Measurements from ENCODE around the gene PIK3R4.

Gene PIK3R4

DNA sequence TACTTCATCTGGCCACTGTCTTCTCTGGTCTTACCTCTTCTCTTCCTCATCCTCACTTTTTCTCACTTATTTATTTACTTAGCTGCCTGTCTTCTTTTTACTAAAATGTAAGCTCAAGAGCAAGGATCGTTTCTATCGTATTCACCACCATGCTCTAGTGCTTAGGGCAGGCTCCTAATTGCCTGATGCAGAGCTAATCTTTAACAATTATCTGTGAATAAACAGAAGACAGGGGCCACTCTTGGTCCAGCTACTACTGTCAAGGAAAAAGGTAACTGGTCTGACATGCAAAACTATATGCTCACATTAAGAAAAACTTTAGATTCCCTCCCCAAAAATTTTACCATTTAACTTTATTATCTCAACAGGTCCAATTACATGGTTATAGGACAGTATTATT is 17.5 kb downstream of the PIK3R4 start:
- no peak overlapping the region for H3K9ac ChIP-seq (ENCODE audit: low read depth, low read length)
- H3K36me3 ChIP-seq (ENCODE audit: insufficient read depth, low read length), result no peaks in the 10 kb centered on the region; the same call in 1 of the 2 replicates
- no peaks in the 10 kb centered on the region for H3K4me1 ChIP-seq (ENCODE audit: insufficient read depth, low read length)

DNA sequence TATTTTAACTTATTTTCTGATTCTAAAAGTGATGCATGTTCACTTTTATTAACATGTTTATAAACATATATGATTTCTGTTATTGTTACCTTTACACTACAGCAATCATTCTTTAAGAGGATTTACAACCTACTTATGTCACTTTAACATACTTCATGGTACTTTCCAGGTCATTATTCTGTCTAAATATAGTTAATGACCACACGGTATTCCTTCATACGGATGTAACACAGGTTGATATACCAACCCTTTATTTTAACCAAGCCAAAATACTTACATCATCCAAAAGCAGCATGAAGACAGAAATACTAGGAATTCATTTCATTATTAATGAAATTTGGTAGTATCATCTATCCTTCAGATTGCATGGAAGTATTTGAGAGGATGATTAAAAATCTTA is 18.6 kb downstream of the PIK3R4 start:
- H3K4me1 ChIP-seq (ENCODE audit: insufficient read depth, low read length), result no peaks in the 10 kb centered on the region
- no peaks in the 10 kb centered on the region for H3K36me3 ChIP-seq (ENCODE audit: insufficient read depth, low read length)
- no peaks in the 10 kb centered on the region for H3K9me3 ChIP-seq (ENCODE audit: control insufficient read depth, insufficient read depth, low read length)
- no peak overlapping the region for H3K9ac ChIP-seq (ENCODE audit: low read depth, low read length)

More for the DNA sequence above, 17.5 kb downstream of the PIK3R4 start:
- H3K9me3 ChIP-seq (ENCODE audit: control insufficient read depth, insufficient read depth, low read length), result no peaks in the 10 kb centered on the region

- Histone ChIP-seq H3K36me3 (ENCODE audit: insufficient read depth, low read length) (no peaks in the 10 kb centered on the region), H3K9me3 (ENCODE audit: control insufficient read depth, insufficient read depth, low read length) (no peaks in the 10 kb centered on the region), H3K4me1 (ENCODE audit: insufficient read depth, low read length) (no peaks in the 10 kb centered on the region), H3K9ac (ENCODE audit: low read depth, low read length) (no peak overlapping the region)
Measured at GRCh38 chr3:130725746-130726145, 20.9 kb downstream of the PIK3R4 start.

DNA sequence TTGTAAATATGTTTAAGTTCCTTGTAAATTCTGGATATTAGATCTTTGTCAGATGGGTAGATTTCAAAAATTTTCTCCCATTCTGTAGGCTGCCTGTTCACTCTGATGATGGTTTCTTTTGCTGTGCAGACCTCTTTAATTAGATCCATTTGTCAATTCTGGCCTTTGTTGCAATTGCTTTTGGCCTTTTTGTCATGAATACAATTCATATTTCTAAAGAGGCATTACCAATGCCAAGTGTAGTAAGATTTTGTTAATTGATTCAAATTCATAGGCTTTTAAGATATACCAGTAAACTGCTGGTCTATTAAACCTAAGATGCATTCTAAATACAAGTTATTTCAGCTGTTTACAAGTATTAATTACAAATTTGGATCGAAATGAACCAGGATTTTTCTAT is 31.0 kb downstream of the PIK3R4 start:
- Histone ChIP-seq H3K9me3 (ENCODE audit: control insufficient read depth, insufficient read depth, low read length) (no peaks in the 10 kb centered on the region), H3K9ac (ENCODE audit: low read depth, low read length) (no peak overlapping the region), H3K4me1 (ENCODE audit: insufficient read depth, low read length) (no peaks in the 10 kb centered on the region), H3K36me3 (ENCODE audit: insufficient read depth, low read length) (peaks cover 5% of the 10 kb centered on the region; the same call in 1 of the 2 replicates)

- no peak overlapping the region for H3K9ac ChIP-seq (ENCODE audit: low read depth, low read length)
- peaks cover 2% of the 10 kb centered on the region; the same call in 1 of the 2 replicates for H3K36me3 ChIP-seq (ENCODE audit: insufficient read depth, low read length)
- no peaks in the 10 kb centered on the region for H3K9me3 ChIP-seq (ENCODE audit: control insufficient read depth, insufficient read depth, low read length)
- H3K4me1 ChIP-seq (ENCODE audit: insufficient read depth, low read length), result no peaks in the 10 kb centered on the region
Measured at GRCh38 chr3:130712718-130713423, 33.8 kb downstream of the PIK3R4 start.

DNA sequence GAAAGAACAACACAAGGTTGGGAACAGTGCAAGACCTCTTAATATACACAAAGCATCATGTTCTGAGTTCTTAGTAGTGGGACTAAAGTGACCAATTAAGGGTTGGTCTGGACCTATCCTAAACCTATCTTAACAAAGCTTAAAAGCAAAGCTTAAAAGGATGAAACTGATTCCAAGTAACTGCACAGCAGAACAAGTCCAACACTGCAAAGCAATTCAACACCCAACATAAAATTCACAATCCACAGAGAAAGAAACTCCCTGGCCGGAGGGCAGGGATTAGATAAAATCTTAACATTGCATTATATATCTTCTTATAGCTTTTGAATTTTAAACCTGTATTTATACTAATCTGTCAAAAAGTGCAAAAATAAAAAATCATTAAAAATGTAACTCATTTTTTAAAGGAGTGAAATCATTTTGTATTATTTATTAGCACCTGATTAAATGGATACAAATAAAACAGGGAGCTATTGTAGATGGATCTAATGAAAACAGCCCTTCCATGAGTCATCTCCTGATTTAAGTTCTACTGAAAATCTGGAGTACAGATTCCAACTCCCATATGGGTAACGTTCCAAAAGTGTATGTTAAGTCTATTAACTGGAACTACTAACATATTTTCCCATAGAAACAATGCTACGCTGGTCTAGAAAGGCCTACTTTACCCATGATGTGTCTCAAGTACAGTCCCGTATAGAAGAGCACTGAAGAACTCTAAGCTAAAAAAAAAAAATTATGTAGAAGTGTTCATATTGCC is 34.9 kb downstream of the PIK3R4 start:
- no peak overlapping the region for H3K9ac ChIP-seq (ENCODE audit: low read depth, low read length)
- H3K9me3 ChIP-seq (ENCODE audit: control insufficient read depth, insufficient read depth, low read length), result no peaks in the 10 kb centered on the region
- peaks cover 2% of the 10 kb centered on the region; the same call in 1 of the 2 replicates for H3K36me3 ChIP-seq (ENCODE audit: insufficient read depth, low read length)
- no peaks in the 10 kb centered on the region for H3K4me1 ChIP-seq (ENCODE audit: insufficient read depth, low read length)

DNA sequence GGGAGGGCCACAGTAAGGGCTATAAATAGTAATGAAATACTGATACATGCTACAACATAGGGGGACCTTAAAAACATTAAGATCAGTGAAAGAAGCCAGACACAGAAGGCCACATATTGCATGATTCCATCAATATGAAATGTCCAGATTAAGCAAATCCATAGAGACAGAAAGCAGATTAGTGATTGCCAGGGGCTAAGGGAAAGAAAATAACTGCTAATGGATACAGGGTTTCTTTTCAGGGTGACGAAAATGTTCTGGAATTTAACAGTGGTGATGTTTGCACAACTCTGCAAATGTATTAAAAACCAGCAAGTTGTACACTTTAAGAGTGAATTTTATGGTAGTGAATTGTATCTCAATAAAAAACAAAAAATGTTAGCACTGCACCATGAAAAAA is 37.0 kb downstream of the PIK3R4 start:
- no peak overlapping the region for H3K9ac ChIP-seq (ENCODE audit: low read depth, low read length)
- no peaks in the 10 kb centered on the region for H3K4me1 ChIP-seq (ENCODE audit: insufficient read depth, low read length)
- peaks cover 2% of the 10 kb centered on the region; the same call in 1 of the 2 replicates for H3K36me3 ChIP-seq (ENCODE audit: insufficient read depth, low read length)
- no peaks in the 10 kb centered on the region for H3K9me3 ChIP-seq (ENCODE audit: control insufficient read depth, insufficient read depth, low read length)

DNA sequence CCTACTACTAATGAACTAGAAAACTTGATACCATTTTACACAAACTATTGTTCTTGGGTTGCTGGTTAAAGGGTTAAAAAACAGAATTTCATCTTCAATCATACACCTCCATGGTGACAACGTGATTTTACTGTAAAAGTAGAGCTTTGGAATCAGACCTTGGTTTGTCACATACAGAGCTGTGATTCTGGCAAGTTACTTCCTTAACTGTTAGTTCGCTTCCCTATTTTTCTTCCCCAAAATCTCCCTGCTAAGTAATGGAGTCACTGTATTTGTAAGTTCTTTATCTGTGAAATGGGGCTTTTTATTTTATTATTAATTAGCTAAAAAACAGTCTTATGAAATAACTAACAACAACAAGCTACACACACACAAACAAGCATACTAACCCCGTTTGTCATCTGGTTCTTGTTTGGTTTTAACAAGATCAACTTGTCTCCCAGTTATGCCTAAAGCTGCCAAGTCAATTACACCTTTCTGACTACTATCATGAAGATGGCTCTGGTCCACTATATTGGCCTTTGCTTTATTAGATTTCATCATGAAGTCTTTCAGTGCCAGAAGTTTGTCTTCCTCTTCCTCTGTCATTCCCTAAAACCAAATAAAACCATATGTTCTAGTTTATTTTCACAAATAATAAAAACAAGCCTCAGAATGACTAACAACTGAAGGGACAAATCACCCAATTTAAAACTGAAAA is 38.6 kb downstream of the PIK3R4 start:
- Histone ChIP-seq H3K9me3 (ENCODE audit: control insufficient read depth, insufficient read depth, low read length) (no peaks in the 10 kb centered on the region), H3K9ac (ENCODE audit: low read depth, low read length) (no peak overlapping the region), H3K4me1 (ENCODE audit: insufficient read depth, low read length) (no peaks in the 10 kb centered on the region), H3K36me3 (ENCODE audit: insufficient read depth, low read length) (peaks cover 2% of the 10 kb centered on the region; the same call in 1 of the 2 replicates)

GRCh38 chr3:130705501-130705900 is 41.1 kb downstream of the PIK3R4 start:
- Histone ChIP-seq H3K9ac (ENCODE audit: low read depth, low read length) (no peak overlapping the region), H3K4me1 (ENCODE audit: insufficient read depth, low read length) (no peaks in the 10 kb centered on the region), H3K9me3 (ENCODE audit: control insufficient read depth, insufficient read depth, low read length) (no peaks in the 10 kb centered on the region), H3K36me3 (ENCODE audit: insufficient read depth, low read length) (no peaks in the 10 kb centered on the region)

GRCh38 chr3:130702985-130703384 is 43.6 kb downstream of the PIK3R4 start:
- Histone ChIP-seq H3K9ac (ENCODE audit: low read depth, low read length) (no peak overlapping the region), H3K9me3 (ENCODE audit: control insufficient read depth, insufficient read depth, low read length) (no peaks in the 10 kb centered on the region), H3K36me3 (ENCODE audit: insufficient read depth, low read length) (peaks cover 5% of the 10 kb centered on the region; the same call in 1 of the 2 replicates), H3K4me1 (ENCODE audit: insufficient read depth, low read length) (peaks cover 3% of the 10 kb centered on the region; the same call in 1 of the 2 replicates)

GRCh38 chr3:130700541-130700940 is 46.1 kb downstream of the PIK3R4 start:
- no peaks in the 10 kb centered on the region for H3K9me3 ChIP-seq (ENCODE audit: control insufficient read depth, insufficient read depth, low read length)
- peaks cover 5% of the 10 kb centered on the region; the same call in 1 of the 2 replicates for H3K36me3 ChIP-seq (ENCODE audit: insufficient read depth, low read length)
- peaks cover 3% of the 10 kb centered on the region; the same call in 1 of the 2 replicates for H3K4me1 ChIP-seq (ENCODE audit: insufficient read depth, low read length)
- no peak overlapping the region for H3K9ac ChIP-seq (ENCODE audit: low read depth, low read length)

DNA sequence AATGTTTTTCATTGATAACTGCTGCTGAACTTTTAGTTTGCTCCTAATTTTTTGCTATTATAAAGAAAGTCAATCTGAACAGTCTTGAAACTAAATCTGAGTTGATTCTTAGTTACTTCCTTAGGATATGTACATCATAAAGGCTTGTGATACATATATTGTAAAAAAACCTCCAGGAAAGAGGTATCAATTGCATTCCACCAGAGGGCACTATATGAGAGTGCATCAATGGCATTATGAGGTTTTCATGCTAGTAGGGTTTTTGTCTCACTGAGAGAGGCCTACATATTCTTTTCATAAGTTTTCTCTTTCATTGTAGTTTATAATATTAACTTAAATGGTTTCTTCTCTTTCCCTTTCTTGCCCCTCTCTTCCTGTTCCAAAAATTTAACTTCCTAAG is 46.9 kb downstream of the PIK3R4 start:
- no peak overlapping the region for H3K9ac ChIP-seq (ENCODE audit: low read depth, low read length)
- H3K4me1 ChIP-seq (ENCODE audit: insufficient read depth, low read length), result peaks cover 3% of the 10 kb centered on the region; the same call in 1 of the 2 replicates
- H3K9me3 ChIP-seq (ENCODE audit: control insufficient read depth, insufficient read depth, low read length), result no peaks in the 10 kb centered on the region
- peaks cover 5% of the 10 kb centered on the region; the same call in 1 of the 2 replicates for H3K36me3 ChIP-seq (ENCODE audit: insufficient read depth, low read length)

DNA sequence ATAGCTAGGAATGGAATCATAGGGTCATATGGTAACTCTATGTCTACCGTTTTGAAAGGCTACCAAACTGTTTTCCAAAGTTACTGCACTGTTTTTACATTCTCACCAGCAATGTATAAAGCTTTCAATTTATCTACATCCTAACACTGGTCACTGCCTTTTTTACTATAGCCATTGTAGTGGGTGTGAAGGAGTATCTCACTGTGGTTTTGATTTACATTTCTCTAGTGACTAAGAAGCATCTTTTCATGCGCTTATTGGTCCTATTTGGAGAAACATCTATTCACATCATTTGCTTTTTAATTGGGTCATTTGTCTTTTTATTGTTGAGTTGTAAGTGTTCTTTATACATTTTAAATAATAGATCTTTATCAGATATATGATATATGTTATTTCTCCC is 53.3 kb downstream of the PIK3R4 start:
- Histone ChIP-seq H3K9me3 (ENCODE audit: control insufficient read depth, insufficient read depth, low read length) (no peaks in the 10 kb centered on the region), H3K4me1 (ENCODE audit: insufficient read depth, low read length) (no peaks in the 10 kb centered on the region), H3K9ac (ENCODE audit: low read depth, low read length) (no peak overlapping the region), H3K36me3 (ENCODE audit: insufficient read depth, low read length) (peaks cover 10% of the 10 kb centered on the region)

GRCh38 chr3:130692455-130692854 is 54.2 kb downstream of the PIK3R4 start:
- peaks cover 10% of the 10 kb centered on the region for H3K36me3 ChIP-seq (ENCODE audit: insufficient read depth, low read length)

More at GRCh38 chr3:130692455-130692854, 54.2 kb downstream of the PIK3R4 start:
- no peaks in the 10 kb centered on the region for H3K4me1 ChIP-seq (ENCODE audit: insufficient read depth, low read length)
- H3K9ac ChIP-seq (ENCODE audit: low read depth, low read length), result no peak overlapping the region
- no peaks in the 10 kb centered on the region for H3K9me3 ChIP-seq (ENCODE audit: control insufficient read depth, insufficient read depth, low read length)
